T-helper 22 cell (primary cell): ENCODE results near the gene CNOT3.
A peak's percentile ranks its signal among the peaks of the same experiment; 100 is the strongest.

Experiments used
- DNase-seq: peaks from one replicate; pipeline ENCODE4 v3.0.0-alpha.2; 2020; ENCODE audit warnings: low read depth

CNOT3 gene

GRCh38 chr19:54149021-54149812 lies 11.7 kb downstream of the CNOT3 start:
- DNase-seq = no peak

- DNase-seq = no peak
Observed at GRCh38 chr19:54151362-54152035, 13.9 kb downstream of the CNOT3 start.

- DNase-seq = no peak
Observed at GRCh38 chr19:54152267-54152666, 14.7 kb downstream of the CNOT3 start.

- no peak for DNase-seq
Observed at GRCh38 chr19:54152878-54153524, 15.4 kb downstream of the CNOT3 start.

- DNase-seq = no peak
Observed at GRCh38 chr19:54153731-54154326, 16.3 kb downstream of the CNOT3 start.

- DNase-seq = no peak
Observed at GRCh38 chr19:54154603-54155345, 17.2 kb downstream of the CNOT3 start.

GRCh38 chr19:54155694-54156093 lies 18.1 kb downstream of the CNOT3 start:
- no peak for DNase-seq

GRCh38 chr19:54156490-54156889 lies 18.9 kb downstream of the CNOT3 start:
- DNase-seq = no peak

- no peak for DNase-seq
Observed at GRCh38 chr19:54156953-54157352, 19.4 kb downstream of the CNOT3 start.

- no peak for DNase-seq
Observed at GRCh38 chr19:54158812-54159351, 21.3 kb downstream of the CNOT3 start.

GRCh38 chr19:54159352-54160181 lies 22.0 kb downstream of the CNOT3 start, which contains the start of gene LENG1:
TSS of gene LENG1 (minus strand) at chr19:54159721. CDS start at chr19:54159695, 26 bp downstream.
- peak; percentile 100 for DNase-seq

- no peak for DNase-seq
Observed at GRCh38 chr19:54160182-54160811, 22.7 kb downstream of the CNOT3 start.

GRCh38 chr19:54160854-54161253 lies 23.3 kb downstream of the CNOT3 start:
- no peak for DNase-seq

- DNase-seq = peak; percentile 68
Observed at GRCh38 chr19:54162241-54162805, 24.8 kb downstream of the CNOT3 start.

- no peak for DNase-seq
Observed at GRCh38 chr19:54162884-54163283, 25.3 kb downstream of the CNOT3 start.

- peak; percentile 56 for DNase-seq
Observed at GRCh38 chr19:54164369-54165068, 27.0 kb downstream of the CNOT3 start.

- no peak for DNase-seq
Observed at GRCh38 chr19:54165222-54165621, 27.7 kb downstream of the CNOT3 start.

- DNase-seq = peak; percentile 64
Observed at GRCh38 chr19:54168174-54168917, 30.8 kb downstream of the CNOT3 start.
